ENCODE results near the gene ZNF337. TPM values are rescaled to one million over a fixed set of nuclear protein-coding genes. Genes with fewer than 3 reads are reported as not detected.

The ZNF337 gene
- total RNA-seq, 4 donors from 2014 or later, result 7.5 to 17.1 (median 11.1) TPM

DNA sequence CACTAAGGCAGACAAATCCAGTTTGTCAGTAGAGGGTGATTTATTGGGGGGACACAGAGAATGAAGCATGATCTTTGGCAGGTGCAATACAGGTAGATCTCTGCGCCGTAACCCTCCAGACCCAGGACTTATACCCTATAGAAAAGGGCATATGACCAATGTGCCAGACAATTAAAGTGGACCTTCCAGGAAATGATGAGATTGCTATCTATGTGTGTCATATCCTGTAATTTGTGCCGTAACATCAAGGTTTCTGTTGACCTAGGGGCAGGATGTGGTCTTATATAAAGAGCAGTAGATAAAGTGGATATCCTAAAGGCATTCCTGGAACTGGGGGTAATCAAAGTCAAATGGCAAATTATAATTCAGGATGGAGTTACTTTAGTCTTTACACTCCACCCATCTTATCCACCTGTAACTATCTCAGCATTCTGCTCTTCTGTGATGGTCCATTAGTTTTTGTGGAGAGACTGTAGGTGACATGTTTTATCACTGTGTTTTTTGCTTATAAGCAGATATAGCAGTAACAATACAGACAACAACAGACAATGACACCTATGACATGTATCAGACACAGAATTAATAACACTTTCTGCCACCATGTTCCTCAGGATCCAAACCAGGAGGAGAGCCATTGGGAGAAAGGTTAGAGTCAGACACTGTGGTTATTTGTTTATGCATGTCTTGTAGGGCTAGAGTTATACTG lies 43.1 kb upstream of the ZNF337 start:
- H3K27ac ChIP-seq, result no peak overlapping the region
- no peak for DNase-seq (ENCODE audit: low spot score in 2 of 2)
- TF ChIP-seq POLR2AphosphoS5 (IDR thresholded peaks at IDR 0.05) (no peak), EP300 (IDR thresholded peaks at IDR 0.05) (no peak), POLR2A (IDR thresholded peaks at IDR 0.05) (no peak)
- TF ChIP-seq, protein P1, sequence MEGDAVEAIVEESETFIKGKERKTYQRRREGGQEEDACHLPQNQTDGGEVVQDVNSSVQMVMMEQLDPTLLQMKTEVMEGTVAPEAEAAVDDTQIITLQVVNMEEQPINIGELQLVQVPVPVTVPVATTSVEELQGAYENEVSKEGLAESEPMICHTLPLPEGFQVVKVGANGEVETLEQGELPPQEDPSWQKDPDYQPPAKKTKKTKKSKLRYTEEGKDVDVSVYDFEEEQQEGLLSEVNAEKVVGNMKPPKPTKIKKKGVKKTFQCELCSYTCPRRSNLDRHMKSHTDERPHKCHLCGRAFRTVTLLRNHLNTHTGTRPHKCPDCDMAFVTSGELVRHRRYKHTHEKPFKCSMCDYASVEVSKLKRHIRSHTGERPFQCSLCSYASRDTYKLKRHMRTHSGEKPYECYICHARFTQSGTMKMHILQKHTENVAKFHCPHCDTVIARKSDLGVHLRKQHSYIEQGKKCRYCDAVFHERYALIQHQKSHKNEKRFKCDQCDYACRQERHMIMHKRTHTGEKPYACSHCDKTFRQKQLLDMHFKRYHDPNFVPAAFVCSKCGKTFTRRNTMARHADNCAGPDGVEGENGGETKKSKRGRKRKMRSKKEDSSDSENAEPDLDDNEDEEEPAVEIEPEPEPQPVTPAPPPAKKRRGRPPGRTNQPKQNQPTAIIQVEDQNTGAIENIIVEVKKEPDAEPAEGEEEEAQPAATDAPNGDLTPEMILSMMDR (IDR thresholded peaks at IDR 0.05), result no peak
- no peaks in the 10 kb centered on the region for H3K9me3 ChIP-seq
- no peaks in the 10 kb centered on the region for H3K4me1 ChIP-seq
- no peaks in the 10 kb centered on the region for H3K36me3 ChIP-seq
- no peaks in the 10 kb centered on the region for H3K27me3 ChIP-seq
- H3K4me3 ChIP-seq, result no peak overlapping the region
- WGBS, result 77% methylated on average over 3 of the region's 3 CpGs

- Histone ChIP-seq H3K4me3 (no peak overlapping the region), H3K27ac (no peak overlapping the region), H3K36me3 (no peaks in the 10 kb centered on the region), H3K27me3 (no peaks in the 10 kb centered on the region), H3K4me1 (no peaks in the 10 kb centered on the region), H3K9me3 (no peaks in the 10 kb centered on the region)
- TF ChIP-seq, protein P1 (IDR thresholded peaks at IDR 0.05), result no peak
- TF ChIP-seq POLR2AphosphoS5 (IDR thresholded peaks at IDR 0.05), result no peak
- no peak for TF ChIP-seq POLR2A (IDR thresholded peaks at IDR 0.05)
- TF ChIP-seq EP300 (IDR thresholded peaks at IDR 0.05), result no peak
- 91% methylated on average over 2 of the region's 2 CpGs for WGBS
- DNase-seq (ENCODE audit: low spot score in 2 of 2), result no peak
Measured at GRCh38 chr20:25738198-25738597, 41.5 kb upstream of the ZNF337 start.

- Histone ChIP-seq H3K9me3 (no peaks in the 10 kb centered on the region), H3K36me3 (no peaks in the 10 kb centered on the region), H3K4me1 (no peaks in the 10 kb centered on the region), H3K4me3 (no peak overlapping the region), H3K27ac (no peak overlapping the region), H3K27me3 (no peaks in the 10 kb centered on the region)
- no peak for DNase-seq (ENCODE audit: low spot score in 2 of 2)
- no peak for TF ChIP-seq POLR2AphosphoS5 (IDR thresholded peaks at IDR 0.05)
- TF ChIP-seq, protein P1 (IDR thresholded peaks at IDR 0.05), result no peak
- no peak for TF ChIP-seq POLR2A (IDR thresholded peaks at IDR 0.05)
- no peak for TF ChIP-seq EP300 (IDR thresholded peaks at IDR 0.05)
Measured at GRCh38 chr20:25733903-25734302, 37.2 kb upstream of the ZNF337 start.

- no peaks in the 10 kb centered on the region for H3K4me1 ChIP-seq
- H3K27ac ChIP-seq, result no peak overlapping the region
- TF ChIP-seq EP300 (IDR thresholded peaks at IDR 0.05) (no peak), POLR2A (IDR thresholded peaks at IDR 0.05) (no peak), POLR2AphosphoS5 (IDR thresholded peaks at IDR 0.05) (no peak)
- TF ChIP-seq, protein P1 (IDR thresholded peaks at IDR 0.05), result no peak
- H3K4me3 ChIP-seq, result no peak overlapping the region
- no peaks in the 10 kb centered on the region for H3K27me3 ChIP-seq
- 23% methylated on average over 1 of the region's 1 CpG for WGBS
- no peak for DNase-seq (ENCODE audit: low spot score in 2 of 2)
- H3K36me3 ChIP-seq, result no peaks in the 10 kb centered on the region
- peaks cover 11% of the 10 kb centered on the region for H3K9me3 ChIP-seq
Measured at GRCh38 chr20:25730862-25731261, 34.2 kb upstream of the ZNF337 start.

DNA sequence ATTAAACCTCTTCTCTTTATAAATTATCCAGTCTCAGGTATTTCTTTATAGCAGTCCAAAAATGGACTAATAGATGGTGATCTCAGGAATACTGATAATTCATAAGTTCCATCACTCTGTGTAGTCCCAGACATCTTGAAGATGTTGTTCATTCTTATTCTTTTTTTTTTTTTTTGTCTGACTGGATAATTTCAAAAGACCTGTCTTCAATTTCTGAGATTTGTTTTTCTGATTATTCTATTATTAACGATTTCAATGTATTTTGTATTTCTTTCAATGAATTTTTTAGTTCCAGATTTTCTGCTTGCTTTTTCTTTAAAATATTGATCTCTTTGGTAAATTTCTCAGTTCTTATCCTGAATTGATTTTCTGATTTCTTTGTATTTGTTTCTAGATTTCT lies 29.7 kb upstream of the ZNF337 start:
- no peak overlapping the region for H3K4me3 ChIP-seq

More for the DNA sequence above, 29.7 kb upstream of the ZNF337 start:
- Histone ChIP-seq H3K27ac (no peak overlapping the region), H3K4me1 (no peaks in the 10 kb centered on the region), H3K9me3 (peaks cover 11% of the 10 kb centered on the region), H3K27me3 (no peaks in the 10 kb centered on the region), H3K36me3 (no peaks in the 10 kb centered on the region)
- no peak for DNase-seq (ENCODE audit: low spot score in 2 of 2)
- WGBS, result 94% methylated on average over 1 of the region's 1 CpG
- TF ChIP-seq POLR2A (IDR thresholded peaks at IDR 0.05) (no peak), EP300 (IDR thresholded peaks at IDR 0.05) (no peak), POLR2AphosphoS5 (IDR thresholded peaks at IDR 0.05) (no peak)
- TF ChIP-seq, protein P1 (IDR thresholded peaks at IDR 0.05), result no peak
